Loucy (cell line): Measurements from ENCODE around the gene LHFPL3.
"Not testable (repeated sequence)": the region's sequence is repeated elsewhere in the genome, so short reads cannot be mapped to it uniquely, and the experiment has no call there.

Experiments
- EZH2phosphoT487 ChIP-seq: fragments of 200-600 bp; IDR thresholded peaks from 2 replicates; pipeline ENCODE4 v1.6.1; 2018; ENCODE audit warnings: antibody characterized with exemption, mild to moderate bottlenecking, moderate library complexity, borderline replicate concordance
- TF ChIP-seq, protein P1 (sequence below): fragments of 200-600 bp; sonication (generic); conservative IDR thresholded peaks from 2 replicates; pipeline ENCODE4 v1.5.1; 2014; ENCODE audit warnings: mild to moderate bottlenecking, antibody characterized with exemption, low read length

DNA sequence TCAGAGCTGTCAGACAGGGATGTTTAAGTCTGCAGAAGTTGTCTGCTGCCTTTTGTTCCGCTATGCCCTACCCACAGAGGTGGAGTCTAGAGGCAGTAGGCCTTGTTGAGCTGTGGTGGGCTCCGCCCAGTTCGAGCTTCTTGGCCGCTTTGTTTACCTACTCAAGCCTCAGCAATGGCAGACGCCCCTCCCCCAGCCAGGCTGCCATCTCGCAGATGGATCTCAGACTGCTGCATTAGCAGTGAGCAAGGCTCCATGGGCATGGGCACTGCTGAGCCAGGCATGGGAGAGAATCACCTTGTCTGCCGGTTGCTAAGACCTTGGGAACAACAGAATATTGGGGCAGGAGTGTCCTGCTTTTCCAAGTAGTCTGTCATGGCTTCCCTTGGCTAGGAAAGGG, 267.2 kb downstream of the LHFPL3 start:
- TF ChIP-seq, protein P1, sequence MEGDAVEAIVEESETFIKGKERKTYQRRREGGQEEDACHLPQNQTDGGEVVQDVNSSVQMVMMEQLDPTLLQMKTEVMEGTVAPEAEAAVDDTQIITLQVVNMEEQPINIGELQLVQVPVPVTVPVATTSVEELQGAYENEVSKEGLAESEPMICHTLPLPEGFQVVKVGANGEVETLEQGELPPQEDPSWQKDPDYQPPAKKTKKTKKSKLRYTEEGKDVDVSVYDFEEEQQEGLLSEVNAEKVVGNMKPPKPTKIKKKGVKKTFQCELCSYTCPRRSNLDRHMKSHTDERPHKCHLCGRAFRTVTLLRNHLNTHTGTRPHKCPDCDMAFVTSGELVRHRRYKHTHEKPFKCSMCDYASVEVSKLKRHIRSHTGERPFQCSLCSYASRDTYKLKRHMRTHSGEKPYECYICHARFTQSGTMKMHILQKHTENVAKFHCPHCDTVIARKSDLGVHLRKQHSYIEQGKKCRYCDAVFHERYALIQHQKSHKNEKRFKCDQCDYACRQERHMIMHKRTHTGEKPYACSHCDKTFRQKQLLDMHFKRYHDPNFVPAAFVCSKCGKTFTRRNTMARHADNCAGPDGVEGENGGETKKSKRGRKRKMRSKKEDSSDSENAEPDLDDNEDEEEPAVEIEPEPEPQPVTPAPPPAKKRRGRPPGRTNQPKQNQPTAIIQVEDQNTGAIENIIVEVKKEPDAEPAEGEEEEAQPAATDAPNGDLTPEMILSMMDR, result not testable (repeated sequence)
- TF ChIP-seq EZH2phosphoT487, result not testable (repeated sequence)
